Parathyroid adenoma (tissue), 2 donors: ENCODE results near the gene SPHK2.
"Not testable (repeated sequence)": the region's sequence is repeated elsewhere in the genome, so short reads cannot be mapped to it uniquely, and the experiment has no call there.

Experiments used
- H2AFZ ChIP-seq: fragments of 300-600 bp; sonication (generic); one replicate; pipeline ENCODE4 v1.7.0; 2017; ENCODE audit warnings: antibody characterized with exemption, mild to moderate bottlenecking
- H3K27ac ChIP-seq: fragments of 300-600 bp; sonication (generic); one replicate; pipeline ENCODE4 v1.7.0; 2017
- H3K27me3 ChIP-seq: fragments of 300-600 bp; sonication (generic); one replicate; pipeline ENCODE4 v1.7.0; 2017; ENCODE audit warnings: low read length; ENCODE audit not compliant: control insufficient read depth, insufficient read depth
- H3K36me3 ChIP-seq: fragments of 300-600 bp; sonication (generic); one replicate; pipeline ENCODE4 v1.7.0; 2017; ENCODE audit warnings: low read length; ENCODE audit not compliant: control insufficient read depth, insufficient read depth
- H3K4me1 ChIP-seq: fragments of 300-600 bp; sonication (generic); one replicate; pipeline ENCODE4 v1.7.0; 2017; ENCODE audit warnings: control low read depth
- H3K4me2 ChIP-seq: fragments of 300-600 bp; sonication (generic); one replicate; pipeline ENCODE4 v1.7.0; 2017; ENCODE audit warnings: low read length
- H3K4me3 ChIP-seq: fragments of 300-600 bp; sonication (generic); one replicate; pipeline ENCODE4 v1.7.0; 2017; ENCODE audit warnings: low read depth, low read length
- H3K79me2 ChIP-seq: fragments of 300-600 bp; sonication (generic); one replicate; pipeline ENCODE4 v1.7.0; 2017; ENCODE audit warnings: control low read depth
- H3K9ac ChIP-seq: fragments of 300-600 bp; sonication (generic); one replicate; pipeline ENCODE4 v1.7.0; 2017; ENCODE audit warnings: mild to moderate bottlenecking
- H3K9me3 ChIP-seq: fragments of 300-600 bp; sonication (generic); one replicate; pipeline ENCODE4 v1.7.0; 2017; ENCODE audit warnings: low read length; ENCODE audit not compliant: control insufficient read depth
- TF ChIP-seq, protein P1 (sequence below): fragments of 300-600 bp; sonication (generic); IDR thresholded peaks from one replicate; pipeline ENCODE4 v1.7.0; 2017; ENCODE audit warnings: antibody characterized with exemption, mild to moderate bottlenecking
- donor health status: primary hyperparathyroidism.

Gene SPHK2

DNA sequence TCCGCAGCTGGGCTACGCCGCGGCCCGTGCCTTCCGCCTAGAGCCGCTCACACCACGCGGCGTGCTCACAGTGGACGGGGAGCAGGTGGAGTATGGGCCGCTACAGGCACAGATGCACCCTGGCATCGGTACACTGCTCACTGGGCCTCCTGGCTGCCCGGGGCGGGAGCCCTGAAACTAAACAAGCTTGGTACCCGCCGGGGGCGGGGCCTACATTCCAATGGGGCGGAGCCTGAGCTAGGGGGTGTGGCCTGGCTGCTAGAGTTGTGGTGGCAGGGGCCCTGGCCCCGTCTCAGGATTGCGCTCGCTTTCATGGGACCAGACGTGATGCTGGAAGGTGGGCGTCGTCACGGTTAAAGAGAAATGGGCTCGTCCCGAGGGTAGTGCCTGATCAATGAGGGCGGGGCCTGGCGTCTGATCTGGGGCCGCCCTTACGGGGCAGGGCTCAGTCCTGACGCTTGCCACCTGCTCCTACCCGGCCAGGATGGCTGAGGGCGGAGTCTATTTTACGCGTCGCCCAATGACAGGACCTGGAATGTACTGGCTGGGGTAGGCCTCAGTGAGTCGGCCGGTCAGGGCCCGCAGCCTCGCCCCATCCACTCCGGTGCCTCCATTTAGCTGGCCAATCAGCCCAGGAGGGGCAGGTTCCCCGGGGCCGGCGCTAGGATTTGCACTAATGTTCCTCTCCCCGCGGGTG, 10.4 kb downstream of the SPHK2 start:
- H3K4me1 ChIP-seq: peaks cover 40% of the 10 kb centered on the region
- no peak overlapping the region for H3K4me3 ChIP-seq

DNA sequence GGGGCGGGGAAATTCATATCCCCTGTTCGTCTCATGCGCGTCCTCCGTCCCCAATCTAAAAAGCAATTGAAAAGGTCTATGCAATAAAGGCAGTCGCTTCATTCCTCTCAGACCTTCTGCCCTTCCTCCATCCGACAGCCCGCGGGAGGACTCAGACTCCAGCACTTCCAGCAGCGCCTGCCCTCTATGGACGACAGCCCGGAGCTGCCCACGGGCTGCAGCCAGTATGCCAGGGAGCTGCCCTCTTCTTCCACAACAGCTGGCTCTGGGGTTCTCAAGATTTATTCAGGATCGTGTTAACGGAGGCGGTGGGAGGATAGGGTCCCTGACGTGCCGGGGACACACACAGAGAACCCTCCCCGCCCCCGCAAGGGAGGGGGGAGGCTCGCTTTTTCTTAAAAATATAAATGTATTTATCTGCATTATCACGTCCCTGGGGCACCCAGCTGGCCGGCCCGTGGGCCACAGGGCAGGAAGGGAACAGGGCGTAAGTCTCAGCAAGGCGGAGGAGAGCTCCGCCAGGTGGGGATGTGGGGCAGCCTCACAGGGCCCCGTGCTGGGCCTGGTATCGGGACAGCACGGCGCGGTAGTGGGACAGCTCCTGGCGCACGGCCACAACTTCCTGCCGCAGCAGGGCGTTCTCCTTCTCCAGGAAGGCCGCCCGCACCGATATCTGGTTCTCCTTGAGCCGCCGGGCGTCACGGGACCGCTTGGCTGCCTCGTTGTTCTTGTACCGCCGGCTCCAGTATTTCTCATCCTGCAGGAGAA, 11.2 kb downstream of the SPHK2 start:
- no peak overlapping the region for H3K4me2 ChIP-seq
- H3K9ac ChIP-seq: no peak overlapping the region
- H3K79me2 ChIP-seq: no peaks in the 10 kb centered on the region
- peaks cover 44% of the 10 kb centered on the region for H3K4me1 ChIP-seq
- H3K9me3 ChIP-seq: no peaks in the 10 kb centered on the region
- H3K27me3 ChIP-seq: no peaks in the 10 kb centered on the region
- no peak overlapping the region for H3K4me3 ChIP-seq
- TF ChIP-seq, protein P1, sequence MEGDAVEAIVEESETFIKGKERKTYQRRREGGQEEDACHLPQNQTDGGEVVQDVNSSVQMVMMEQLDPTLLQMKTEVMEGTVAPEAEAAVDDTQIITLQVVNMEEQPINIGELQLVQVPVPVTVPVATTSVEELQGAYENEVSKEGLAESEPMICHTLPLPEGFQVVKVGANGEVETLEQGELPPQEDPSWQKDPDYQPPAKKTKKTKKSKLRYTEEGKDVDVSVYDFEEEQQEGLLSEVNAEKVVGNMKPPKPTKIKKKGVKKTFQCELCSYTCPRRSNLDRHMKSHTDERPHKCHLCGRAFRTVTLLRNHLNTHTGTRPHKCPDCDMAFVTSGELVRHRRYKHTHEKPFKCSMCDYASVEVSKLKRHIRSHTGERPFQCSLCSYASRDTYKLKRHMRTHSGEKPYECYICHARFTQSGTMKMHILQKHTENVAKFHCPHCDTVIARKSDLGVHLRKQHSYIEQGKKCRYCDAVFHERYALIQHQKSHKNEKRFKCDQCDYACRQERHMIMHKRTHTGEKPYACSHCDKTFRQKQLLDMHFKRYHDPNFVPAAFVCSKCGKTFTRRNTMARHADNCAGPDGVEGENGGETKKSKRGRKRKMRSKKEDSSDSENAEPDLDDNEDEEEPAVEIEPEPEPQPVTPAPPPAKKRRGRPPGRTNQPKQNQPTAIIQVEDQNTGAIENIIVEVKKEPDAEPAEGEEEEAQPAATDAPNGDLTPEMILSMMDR: peak; percentile 31
- H3K27ac ChIP-seq: peak overlapping the region; percentile 75
- H2AFZ ChIP-seq: no peak overlapping the region
- no peaks in the 10 kb centered on the region for H3K36me3 ChIP-seq

More for the DNA sequence above, 10.4 kb downstream of the SPHK2 start:
- TF ChIP-seq, protein P1: no peak
- H3K79me2 ChIP-seq: no peaks in the 10 kb centered on the region
- H3K9me3 ChIP-seq: no peaks in the 10 kb centered on the region
- H3K4me2 ChIP-seq: no peak overlapping the region
- H3K27me3 ChIP-seq: no peaks in the 10 kb centered on the region
- H2AFZ ChIP-seq: no peak overlapping the region
- H3K36me3 ChIP-seq: no peaks in the 10 kb centered on the region
- H3K27ac ChIP-seq: no peak overlapping the region
- no peak overlapping the region for H3K9ac ChIP-seq

DNA sequence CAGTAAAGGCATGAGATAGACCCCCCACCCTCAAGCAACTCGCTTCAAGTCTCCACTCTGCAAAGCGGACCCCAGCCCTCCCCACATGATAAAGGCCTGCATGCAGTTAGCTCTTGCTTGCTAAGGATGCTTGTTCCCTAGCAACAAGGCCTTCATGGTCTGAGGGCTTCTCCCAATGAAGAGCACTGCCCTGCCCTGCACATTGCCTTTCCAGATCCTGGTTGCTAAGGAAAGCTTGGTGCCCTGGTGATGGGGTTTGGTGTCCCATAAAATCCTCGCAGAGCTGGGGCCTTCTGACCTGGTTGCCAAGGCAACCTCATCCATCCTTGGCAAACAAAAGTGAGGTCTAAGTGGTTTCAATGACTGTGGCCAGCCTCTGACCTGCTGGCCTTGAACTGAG, 11.9 kb downstream of the SPHK2 start:
- peak overlapping the region; percentile 75 for H3K27ac ChIP-seq
- H3K9me3 ChIP-seq: no peaks in the 10 kb centered on the region
- no peaks in the 10 kb centered on the region for H3K27me3 ChIP-seq
- H3K36me3 ChIP-seq: no peaks in the 10 kb centered on the region
- TF ChIP-seq, protein P1: no peak
- H3K4me2 ChIP-seq: no peak overlapping the region
- H3K4me3 ChIP-seq: no peak overlapping the region
- H3K9ac ChIP-seq: no peak overlapping the region
- H3K4me1 ChIP-seq: peaks cover 44% of the 10 kb centered on the region
- H2AFZ ChIP-seq: no peak overlapping the region
- no peaks in the 10 kb centered on the region for H3K79me2 ChIP-seq

DNA sequence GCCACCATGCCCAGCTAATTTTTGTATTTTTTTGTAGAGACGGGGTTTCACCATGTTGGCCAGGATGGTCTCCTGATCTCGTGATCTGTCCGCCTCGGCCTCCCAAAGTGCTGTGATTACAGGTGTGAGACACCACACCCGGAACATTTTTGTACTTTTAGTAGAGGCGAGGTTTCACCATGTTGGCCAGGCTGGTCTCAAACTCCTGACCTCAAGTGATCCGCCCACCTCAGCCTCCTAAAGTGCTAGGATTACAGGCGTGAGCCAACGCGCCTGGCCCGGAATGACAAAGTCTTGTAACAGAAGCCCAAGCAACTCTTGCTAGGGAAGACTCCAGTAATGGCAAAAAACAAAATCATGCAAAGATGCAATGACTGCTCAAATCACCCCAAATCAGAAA, 13.0 kb downstream of the SPHK2 start:
- H3K27me3 ChIP-seq, H2AFZ ChIP-seq, H3K9me3 ChIP-seq, H3K36me3 ChIP-seq, H3K79me2 ChIP-seq, H3K9ac ChIP-seq, H3K4me3 ChIP-seq: not testable (repeated sequence)
- Histone ChIP-seq H3K4me2 (peak overlapping the region; percentile 47), H3K4me1 (peaks cover 44% of the 10 kb centered on the region), H3K27ac (peak overlapping the region; percentile 99)

DNA sequence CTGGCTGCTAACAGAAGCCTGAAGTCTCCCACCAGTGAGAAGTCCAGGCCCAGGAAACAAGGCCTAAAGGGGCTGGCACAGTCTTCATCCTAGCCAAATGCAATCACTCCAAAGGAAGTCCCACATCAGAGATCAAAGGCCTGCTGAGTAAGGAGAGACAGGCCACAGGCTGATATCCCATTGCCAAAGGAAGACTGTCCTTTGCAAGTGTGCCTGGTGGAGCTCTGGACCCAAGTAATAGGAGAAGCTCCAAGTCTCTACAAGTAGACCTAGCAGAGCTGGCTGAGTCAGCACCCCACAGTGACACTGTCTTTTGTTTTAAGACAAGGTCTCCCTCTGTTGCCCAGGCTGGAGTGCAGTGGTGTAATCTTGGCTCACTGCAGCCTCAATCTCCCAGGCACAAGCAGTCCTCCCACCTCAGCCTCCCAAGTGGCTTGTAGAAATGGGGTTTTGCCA, 13.4 kb downstream of the SPHK2 start:
- no peaks in the 10 kb centered on the region for H3K27me3 ChIP-seq
- no peaks in the 10 kb centered on the region for H3K36me3 ChIP-seq
- peaks cover 44% of the 10 kb centered on the region for H3K4me1 ChIP-seq
- H3K9ac ChIP-seq: no peak overlapping the region
- no peak overlapping the region for H3K4me3 ChIP-seq
- peak overlapping the region; percentile 64 for H3K4me2 ChIP-seq
- TF ChIP-seq, protein P1: no peak
- H3K9me3 ChIP-seq: no peaks in the 10 kb centered on the region
- H2AFZ ChIP-seq: no peak overlapping the region
- no peaks in the 10 kb centered on the region for H3K79me2 ChIP-seq
- peak overlapping the region; percentile 99 for H3K27ac ChIP-seq
